PC-3 (cell line): ENCODE measurements around the gene C3orf18. TPM values are rescaled to one million over a fixed set of nuclear protein-coding genes. Genes with fewer than 3 reads are reported as not detected.

Experiments
- ATAC-seq: fragments of 200-7000 bp; cut with Tn5 transposase; 2 replicates; pipeline ENCODE4 v1.9.1; 2020; ENCODE audit warnings: mild to moderate bottlenecking, moderate library complexity
- BruUV-seq: library from RNA; stranded (reverse); fragments of 400-500 nt; replicated peaks from 2 replicates; lab custom pipeline; 2021; lab: Mats Ljungman, UMichigan
- CTCF ChIA-PET: fragments of 300-600 bp; sonication (Branson Sonifier 250); formaldehyde crosslinking; loops from one replicate; lab custom pipeline; 2022; ENCODE audit warnings: antibody characterized with exemption; lab: Charles Lee
- POLR2A ChIA-PET: fragments of 300-600 bp; sonication (Branson Sonifier 250); formaldehyde crosslinking; loops from one replicate; lab custom pipeline; 2022; ENCODE audit warnings: antibody characterized with exemption; ENCODE audit not compliant: unreplicated experiment; lab: Charles Lee
- DNase-seq: peaks from one replicate; pipeline ENCODE4 v3.0.0-alpha.2; 2015
- H2AFZ ChIP-seq: fragments of 300-600 bp; sonication (generic); 2 replicates; pipeline ENCODE4 v1.6.0; 2016; ENCODE audit warnings: antibody characterized with exemption, low read length
- H3F3A ChIP-seq: fragments of 300-600 bp; sonication (generic); one replicate; pipeline ENCODE4 v1.6.0; 2017; ENCODE audit warnings: antibody characterized with exemption, low read length, control low read depth, mild to moderate bottlenecking; ENCODE audit not compliant: unreplicated experiment
- H3K27ac ChIP-seq: fragments of 300-600 bp; sonication (generic); 2 replicates; pipeline ENCODE4 v1.5.1; 2016; ENCODE audit warnings: mild to moderate bottlenecking, low read length
- H3K27me3 ChIP-seq: fragments of 300-600 bp; sonication (generic); 2 replicates; pipeline ENCODE4 v1.6.1; 2016; ENCODE audit warnings: low read length, mixed read lengths
- H3K36me3 ChIP-seq: fragments of 300-600 bp; sonication (generic); 2 replicates; pipeline ENCODE4 v1.6.1; 2016; ENCODE audit warnings: low read depth, mixed run types, low read length, mixed read lengths
- H3K4me1 ChIP-seq: fragments of 300-600 bp; sonication (generic); 2 replicates; pipeline ENCODE4 v1.5.1; 2016; ENCODE audit warnings: low read length; ENCODE audit not compliant: insufficient read depth
- H3K4me2 ChIP-seq: fragments of 300-600 bp; sonication (generic); 2 replicates; pipeline ENCODE4 v1.6.0; 2016; ENCODE audit warnings: low read length
- H3K4me3 ChIP-seq: fragments of 300-600 bp; sonication (generic); 2 replicates; pipeline ENCODE4 v1.5.1; 2016; ENCODE audit warnings: mild to moderate bottlenecking, low read length, mixed read lengths
- H3K79me2 ChIP-seq: fragments of 300-600 bp; sonication (generic); 2 replicates; pipeline ENCODE4 v1.6.1; 2017; ENCODE audit warnings: low read length, mixed read lengths
- H3K9ac ChIP-seq: fragments of 300-600 bp; sonication (generic); 2 replicates; pipeline ENCODE4 v1.6.0; 2016; ENCODE audit warnings: mild to moderate bottlenecking, low read length
- H3K9me2 ChIP-seq: fragments of 300-600 bp; sonication (generic); replicated peaks from 2 replicates; pipeline ENCODE4 v1.6.1; 2016; ENCODE audit warnings: mixed run types, low read length, mixed read lengths
- H3K9me3 ChIP-seq: fragments of 300-600 bp; sonication (generic); 2 replicates; pipeline ENCODE4 v1.6.1; 2016; ENCODE audit warnings: low read length, mixed read lengths
- H4K20me1 ChIP-seq: fragments of 300-600 bp; sonication (generic); 2 replicates; pipeline ENCODE4 v1.6.1; 2016; ENCODE audit warnings: low read length, mixed read lengths
- CTCF ChIP-seq: fragments of 300-600 bp; sonication (generic); conservative IDR thresholded peaks from 2 replicates; pipeline ENCODE4 v1.5.1; 2017; ENCODE audit warnings: antibody characterized with exemption, low read depth, mild to moderate bottlenecking, low read length
- EZH2 ChIP-seq: fragments of 300-600 bp; sonication (generic); IDR thresholded peaks from one replicate; pipeline ENCODE4 v1.6.1; 2017; ENCODE audit warnings: antibody characterized with exemption, mild to moderate bottlenecking, low read length; ENCODE audit not compliant: unreplicated experiment
- EZH2phosphoT487 ChIP-seq: fragments of 300-600 bp; sonication (generic); IDR thresholded peaks from 2 replicates; pipeline ENCODE4 v1.6.1; 2018; ENCODE audit warnings: mild to moderate bottlenecking, antibody characterized with exemption, low read length, borderline replicate concordance
- intact Hi-C: fragments of 100-400 bp; cut with micrococcal nuclease; formaldehyde crosslinking; loops from 2 replicates; pipeline ENCODE4 v1.9.0; 2023
- total RNA-seq: library from RNA; depleted of rRNA; stranded (reverse); fragments of >200 nt; gene quantifications from 2 replicates; pipeline ENCODE4 v1.2.3, GENCODE V29; 2014

C3orf18 gene
- total RNA-seq, 1 experiment from 2014 or later, result 31.2 TPM

GRCh38 chr3:50581459-50581842 lies 13.9 kb upstream of the C3orf18 start:
- intact Hi-C loops, result no loop called here
- Histone ChIP-seq H2AFZ (no peak overlapping the region), H3K9me3 (no peaks in the 10 kb centered on the region), H3K9ac (no peak overlapping the region), H3F3A (no peaks in the 10 kb centered on the region), H3K27ac (no peak overlapping the region), H3K4me3 (no peak overlapping the region), H3K4me2 (no peak overlapping the region), H3K79me2 (no peaks in the 10 kb centered on the region), H4K20me1 (no peaks in the 10 kb centered on the region), H3K27me3 (no peaks in the 10 kb centered on the region), H3K36me3 (no peaks in the 10 kb centered on the region; the same call in 1 of the 2 replicates), H3K9me2 (no peaks in the 10 kb centered on the region), H3K4me1 (no peaks in the 10 kb centered on the region)
- no TSS peak for BruUV-seq
- ChIA-PET CTCF (no interaction called here), POLR2A (interaction anchor here (0.6 kb wide), 1 partner anchor 12 kb away, joined by 9 read pairs; the partner anchor contains the start of gene HEMK1)
- TF ChIP-seq CTCF (no peak), EZH2phosphoT487 (no peak), EZH2 (no peak)
- DNase-seq, result no peak
- ATAC-seq, result no peak

- Histone ChIP-seq H3K79me2 (no peaks in the 10 kb centered on the region), H3K27me3 (no peaks in the 10 kb centered on the region), H2AFZ (no peak overlapping the region), H3F3A (no peaks in the 10 kb centered on the region), H3K27ac (no peak overlapping the region), H3K9ac (no peak overlapping the region), H3K4me3 (no peak overlapping the region), H3K4me1 (no peaks in the 10 kb centered on the region), H3K36me3 (no peaks in the 10 kb centered on the region; the same call in 1 of the 2 replicates), H4K20me1 (no peaks in the 10 kb centered on the region), H3K9me3 (no peaks in the 10 kb centered on the region), H3K9me2 (no peaks in the 10 kb centered on the region), H3K4me2 (no peak overlapping the region)
- CTCF ChIA-PET, result no interaction called here
- no peak for TF ChIP-seq CTCF
- TF ChIP-seq EZH2phosphoT487, result no peak
- no peak for TF ChIP-seq EZH2
- POLR2A ChIA-PET, result no interaction called here
- no TSS peak for BruUV-seq
- DNase-seq, result no peak
- intact Hi-C loops, result no loop called here
- no peak; the same call in 1 of the 2 replicates for ATAC-seq
Observed at GRCh38 chr3:50580683-50581458, 13.3 kb upstream of the C3orf18 start.

- ChIA-PET CTCF (no interaction called here), POLR2A (no interaction called here)
- Histone ChIP-seq H3K4me2 (no peak overlapping the region), H2AFZ (no peak overlapping the region), H3K79me2 (no peaks in the 10 kb centered on the region), H4K20me1 (no peaks in the 10 kb centered on the region), H3K9me3 (no peaks in the 10 kb centered on the region), H3K27ac (no peak overlapping the region), H3K36me3 (peaks cover 3% of the 10 kb centered on the region; the same call in 1 of the 2 replicates), H3K27me3 (no peaks in the 10 kb centered on the region), H3K9ac (no peak overlapping the region), H3K4me3 (no peak overlapping the region), H3K9me2 (no peaks in the 10 kb centered on the region), H3K4me1 (no peaks in the 10 kb centered on the region), H3F3A (no peaks in the 10 kb centered on the region)
- BruUV-seq, result no TSS peak
- intact Hi-C loops, result no loop called here
- no peak for ATAC-seq
- no peak for DNase-seq
- no peak for TF ChIP-seq EZH2phosphoT487
- TF ChIP-seq CTCF, result no peak
- no peak for TF ChIP-seq EZH2
Observed at GRCh38 chr3:50577348-50577747, 9.8 kb upstream of the C3orf18 start.
